Cardiac muscle cell (in vitro differentiated cells and primary cell): ENCODE results near the gene SLC24A3. TPM values are rescaled to one million over a fixed set of nuclear protein-coding genes. Genes with fewer than 3 reads are reported as not detected.

Experiments used
- DNase-seq, 2 donors: peaks; one replicate each; pipeline versions ENCODE4 v3.0.0 to v3.0.0-alpha.2; 2010 to 2017; ENCODE audit warnings: low read depth in 1 of 2, low spot score in 1 of 2
- H3K27ac ChIP-seq: fragments of 200-600 bp; sonication (generic); 2 replicates; pipeline ENCODE4 v1.5.1; 2016
- H3K27me3 ChIP-seq: fragments of 200-600 bp; sonication (generic); 2 replicates; pipeline ENCODE4 v1.6.0; 2016; ENCODE audit warnings: control low read depth
- H3K36me3 ChIP-seq: fragments of 200-600 bp; sonication (generic); 2 replicates; pipeline ENCODE4 v1.5.1; 2016; ENCODE audit warnings: control low read depth
- H3K4me1 ChIP-seq: fragments of 200-600 bp; sonication (generic); 2 replicates; pipeline ENCODE4 v1.8.1; 2017; ENCODE audit warnings: low read depth, mild to moderate bottlenecking, mixed run types
- H3K4me3 ChIP-seq: fragments of 200-600 bp; sonication (generic); 2 replicates; pipeline ENCODE4 v1.5.1; 2016; ENCODE audit warnings: mild to moderate bottlenecking
- H3K9me3 ChIP-seq: fragments of 200-600 bp; sonication (generic); 2 replicates; pipeline ENCODE4 v1.5.1; 2017; ENCODE audit warnings: low read depth, mild to moderate bottlenecking, control low read depth
- polyA plus RNA-seq: library from polyadenylated mRNA; unstranded; fragments of >200 nt; fragmentation: Nextera tagmentation; extraction: Ambion mirVana; gene quantifications from 2 replicates; pipeline ENCODE4 v1.2.1, GENCODE V29; 2016
- total RNA-seq: library from RNA; depleted of rRNA; stranded (reverse); fragments of >200 nt; gene quantifications from 2 replicates; pipeline ENCODE4 v1.2.3, GENCODE V29; 2016
- TF ChIP-seq, protein P1 (sequence below): IDR thresholded peaks from 2 replicates; pipeline ENCODE4 v1.5.1; 2012; ENCODE audit warnings: low read depth, mild to moderate bottlenecking, low read length

Gene SLC24A3
- total and polyA plus RNA-seq, 2 experiments from 2014 or later, result 1.6 to 1.7 TPM

DNA sequence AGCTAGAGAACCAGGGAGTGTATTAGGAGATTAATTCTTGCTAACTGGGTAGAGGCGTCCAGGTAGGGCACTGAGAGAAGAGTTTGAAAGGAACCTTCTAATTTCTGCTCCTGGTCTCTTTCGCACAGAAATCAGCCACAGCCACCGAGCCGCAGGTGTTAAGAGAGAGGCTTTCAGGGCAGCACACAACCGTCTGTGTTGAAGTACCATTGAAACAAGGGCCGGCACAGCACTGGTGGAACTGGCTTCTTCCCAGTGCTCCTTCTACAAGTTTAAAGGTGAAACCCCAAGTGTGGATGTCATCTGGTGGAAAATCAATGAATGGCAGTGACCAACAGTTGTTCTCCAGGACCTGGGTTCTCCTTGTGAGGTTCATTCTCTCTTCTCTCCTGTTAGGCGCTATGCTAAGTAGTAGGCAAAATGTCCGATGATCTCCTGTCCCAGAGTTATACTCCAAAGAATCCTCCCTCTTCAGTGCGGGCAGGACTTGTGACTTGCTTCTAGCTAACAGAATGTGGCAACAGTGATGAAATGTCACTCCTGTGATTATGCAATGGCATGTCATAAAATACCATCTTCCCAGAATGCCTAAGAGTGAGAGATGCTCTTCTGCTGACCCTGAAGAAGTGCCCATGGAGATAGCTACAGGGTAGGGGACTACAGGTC, 530.7 kb downstream of the SLC24A3 start:
- no peaks in the 10 kb centered on the region for H3K9me3 ChIP-seq
- DNase-seq, result no peak
- TF ChIP-seq, protein P1, sequence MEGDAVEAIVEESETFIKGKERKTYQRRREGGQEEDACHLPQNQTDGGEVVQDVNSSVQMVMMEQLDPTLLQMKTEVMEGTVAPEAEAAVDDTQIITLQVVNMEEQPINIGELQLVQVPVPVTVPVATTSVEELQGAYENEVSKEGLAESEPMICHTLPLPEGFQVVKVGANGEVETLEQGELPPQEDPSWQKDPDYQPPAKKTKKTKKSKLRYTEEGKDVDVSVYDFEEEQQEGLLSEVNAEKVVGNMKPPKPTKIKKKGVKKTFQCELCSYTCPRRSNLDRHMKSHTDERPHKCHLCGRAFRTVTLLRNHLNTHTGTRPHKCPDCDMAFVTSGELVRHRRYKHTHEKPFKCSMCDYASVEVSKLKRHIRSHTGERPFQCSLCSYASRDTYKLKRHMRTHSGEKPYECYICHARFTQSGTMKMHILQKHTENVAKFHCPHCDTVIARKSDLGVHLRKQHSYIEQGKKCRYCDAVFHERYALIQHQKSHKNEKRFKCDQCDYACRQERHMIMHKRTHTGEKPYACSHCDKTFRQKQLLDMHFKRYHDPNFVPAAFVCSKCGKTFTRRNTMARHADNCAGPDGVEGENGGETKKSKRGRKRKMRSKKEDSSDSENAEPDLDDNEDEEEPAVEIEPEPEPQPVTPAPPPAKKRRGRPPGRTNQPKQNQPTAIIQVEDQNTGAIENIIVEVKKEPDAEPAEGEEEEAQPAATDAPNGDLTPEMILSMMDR, result no peak
- no peaks in the 10 kb centered on the region for H3K27me3 ChIP-seq
- no peaks in the 10 kb centered on the region for H3K4me1 ChIP-seq
- H3K27ac ChIP-seq, result no peak overlapping the region
- no peaks in the 10 kb centered on the region for H3K36me3 ChIP-seq
- H3K4me3 ChIP-seq, result no peak overlapping the region

GRCh38 chr20:19743640-19743995, 531.2 kb downstream of the SLC24A3 start:
- Histone ChIP-seq H3K27ac (no peak overlapping the region), H3K9me3 (no peaks in the 10 kb centered on the region), H3K36me3 (no peaks in the 10 kb centered on the region), H3K4me3 (no peak overlapping the region), H3K27me3 (no peaks in the 10 kb centered on the region), H3K4me1 (no peaks in the 10 kb centered on the region)
- TF ChIP-seq, protein P1, result no peak
- no peak for DNase-seq

DNA sequence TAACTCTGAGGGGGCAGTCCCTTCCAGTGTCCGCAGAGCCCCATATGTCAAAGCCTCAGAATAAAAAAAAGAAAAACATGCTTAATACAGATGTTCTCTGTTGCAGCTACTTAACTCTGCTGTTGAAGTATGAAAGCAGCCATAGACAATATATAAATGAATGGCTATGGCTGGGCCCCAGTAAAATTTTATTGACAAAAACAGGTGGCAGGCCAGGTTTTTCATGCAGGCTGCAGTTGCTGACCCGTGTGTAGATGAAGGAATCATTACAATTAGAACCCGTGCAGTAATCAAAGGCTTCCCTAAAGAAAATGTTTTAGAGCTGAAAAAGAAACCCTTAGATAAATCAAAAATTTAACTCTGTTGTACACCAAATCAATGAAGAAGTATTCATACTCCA, 532.7 kb downstream of the SLC24A3 start:
- Histone ChIP-seq H3K36me3 (no peaks in the 10 kb centered on the region), H3K27ac (no peak overlapping the region), H3K4me1 (no peaks in the 10 kb centered on the region), H3K4me3 (no peak overlapping the region), H3K9me3 (no peaks in the 10 kb centered on the region), H3K27me3 (no peaks in the 10 kb centered on the region)
- TF ChIP-seq, protein P1, result no peak
- DNase-seq, result no peak

DNA sequence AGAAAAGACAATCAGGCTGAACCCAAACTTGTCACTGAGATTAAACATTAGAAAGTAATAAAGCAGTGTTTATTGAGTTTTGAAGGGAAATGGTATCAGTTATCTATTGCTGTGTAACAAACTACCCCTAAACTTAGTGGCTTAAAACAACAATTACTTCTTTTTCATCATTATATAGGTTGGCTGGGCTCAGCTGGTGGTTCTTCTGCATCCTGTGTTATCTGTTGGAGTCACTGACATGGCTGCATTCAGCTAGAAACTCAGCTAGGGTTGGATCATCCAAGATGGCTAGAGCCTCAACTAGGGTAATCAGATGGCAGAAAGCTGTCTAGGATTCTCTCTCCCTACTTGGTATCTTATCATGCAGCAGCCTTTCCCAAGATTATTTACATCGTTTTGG, 533.1 kb downstream of the SLC24A3 start:
- TF ChIP-seq, protein P1, result no peak
- no peak for DNase-seq
- no peaks in the 10 kb centered on the region for H3K4me1 ChIP-seq
- no peaks in the 10 kb centered on the region for H3K27me3 ChIP-seq
- no peak overlapping the region for H3K27ac ChIP-seq
- no peaks in the 10 kb centered on the region for H3K9me3 ChIP-seq
- H3K4me3 ChIP-seq, result no peak overlapping the region
- no peaks in the 10 kb centered on the region for H3K36me3 ChIP-seq

DNA sequence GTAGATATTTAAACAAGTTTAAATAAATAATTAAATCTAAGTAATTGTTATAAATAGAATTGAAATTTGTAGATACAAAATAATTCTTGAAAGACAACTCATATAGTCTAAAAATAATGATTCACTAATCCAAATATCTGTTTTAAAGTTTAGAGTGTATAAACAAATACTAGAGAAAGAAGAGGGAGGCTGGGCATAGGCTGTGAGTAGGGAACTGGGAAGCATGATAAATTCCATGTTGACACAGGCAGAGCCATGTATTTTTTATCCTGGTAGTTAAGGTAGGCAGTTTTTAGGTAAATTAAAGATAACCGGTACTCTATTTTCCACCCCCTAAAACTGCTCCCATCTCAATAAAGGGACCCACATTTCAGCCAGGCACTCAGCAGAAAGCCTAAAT, 534.0 kb downstream of the SLC24A3 start:
- TF ChIP-seq, protein P1, result no peak
- Histone ChIP-seq H3K9me3 (no peaks in the 10 kb centered on the region), H3K27ac (no peak overlapping the region), H3K27me3 (no peaks in the 10 kb centered on the region), H3K36me3 (no peaks in the 10 kb centered on the region), H3K4me1 (peaks cover 7% of the 10 kb centered on the region), H3K4me3 (no peak overlapping the region)
- DNase-seq, result no peak
